Astrocyte (in vitro differentiated cells and primary cell): Measurements from ENCODE around the gene GALNT7.

Source experiments
- CTCF ChIP-seq: IDR thresholded peaks from 2 replicates; pipeline ENCODE4 v1.5.1; 2011; ENCODE audit warnings: low read depth, mild to moderate bottlenecking, inconsistent platforms, low read length, moderate library complexity; ENCODE audit not compliant: insufficient read depth
- EZH2 ChIP-seq: IDR thresholded peaks from 2 replicates; pipeline ENCODE4 v1.6.1; 2012; ENCODE audit warnings: mild to moderate bottlenecking, low read length, inconsistent platforms; ENCODE audit not compliant: insufficient read depth

GRCh38 chr4:173288296-173288695, 119.7 kb downstream of the GALNT7 start:
- TF ChIP-seq CTCF (peak; percentile 47), EZH2 (no peak)
